ENCODE results near the gene GLOD4. TPM values are rescaled to one million over a fixed set of nuclear protein-coding genes. Genes with fewer than 3 reads are reported as not detected.

The GLOD4 gene
- total and polyA plus RNA-seq, 2 of the 4 experiments (the other 2 are of a cell fraction) = 26.3 to 36.7 TPM

GRCh38 chr17:814371-814770 lies 32.3 kb upstream of the GLOD4 start:
- Histone ChIP-seq H3K36me3 (ENCODE audit: control insufficient read depth, insufficient read depth, low read length) (peaks cover 64% of the 10 kb centered on the region), H4K5ac (ENCODE audit: low read depth, low read length) (no peak overlapping the region), H2BK120ac (ENCODE audit: low read depth, low read length) (no peak overlapping the region), H4K20me1 (ENCODE audit: insufficient read depth, low read length) (peaks cover 43% of the 10 kb centered on the region), H3K23ac (ENCODE audit: low read depth, low read length) (no peak overlapping the region), H3K14ac (replicated peaks; ENCODE audit: low read depth, low read length) (no peak overlapping the region), H2BK20ac (ENCODE audit: low read depth, low read length) (no peak overlapping the region), H3K9me3 (ENCODE audit: control insufficient read depth, insufficient read depth, low read length) (no peaks in the 10 kb centered on the region), H3K79me1 (ENCODE audit: low read depth in 1 of 2, low read length in 2 of 2) (peaks cover 12 to 29% of the 10 kb centered on the region in 2 experiments), H2AK9ac (replicated peaks; ENCODE audit: low read depth, low read length, poor library complexity) (peak overlapping the region; percentile 42), H3K4me2 (ENCODE audit: low read depth, low read length) (no peak overlapping the region), H3K27me3 (ENCODE audit: control insufficient read depth, insufficient read depth, low read length) (no peaks in the 10 kb centered on the region), H2AFZ (replicated peaks; ENCODE audit: low read length, poor library complexity) (peak overlapping the region; percentile 14), H3K4me3 (ENCODE audit: insufficient read depth, low read depth, low read length) (no peak overlapping the region), H4K8ac (ENCODE audit: low read depth in 2 of 2, low read length in 2 of 2) (no peak overlapping the region), H3K9me1 (ENCODE audit: insufficient read depth, low read length) (peaks cover 14% of the 10 kb centered on the region; the same call in 1 of the 2 replicates), H3K4me1 (ENCODE audit: control insufficient read depth, insufficient read depth, low read length) (no peaks in the 10 kb centered on the region), H3K27ac (ENCODE audit: insufficient read depth, low read length) (no peak overlapping the region), H3K9ac (ENCODE audit: low read depth, low read length) (no peak overlapping the region), H3K56ac (ENCODE audit: extremely low read depth, insufficient read depth, low read length) (no peak overlapping the region), H2AK5ac (ENCODE audit: low read depth, low read length) (no peak overlapping the region), H2BK15ac (ENCODE audit: low read depth, low read length) (no peak overlapping the region), H2BK5ac (ENCODE audit: low read depth, low read length, poor library complexity, severe bottlenecking) (no peak overlapping the region), H3K4ac (ENCODE audit: low read depth, low read length) (no peak overlapping the region), H3K18ac (ENCODE audit: low read depth, low read length) (no peak overlapping the region), H4K91ac (ENCODE audit: insufficient read depth, low read depth, low read length) (no peak overlapping the region)
- intact Hi-C loops (cut with micrococcal nuclease) = no loop called here
- in situ Hi-C loops (cut with MboI; ENCODE audit: low sequenced_read_pairs) = no loop called here
- dilution Hi-C loops (cut with HindIII; ENCODE audit: low sequenced_read_pairs, unreplicated experiment) = no loop called here
- WGBS, 2 experiments (ENCODE audit: extremely low coverage in 2 of 2, insufficient read length in 1 of 2) = 100% methylated on average over 4 of the region's 20 CpGs; no CpG with 5 or more reads in 1 of the 2 experiments
- no peak for TF ChIP-seq RAD21 (IDR thresholded peaks at IDR 0.05; ENCODE audit: low read length)
- no peak for TF ChIP-seq RFX5 (IDR thresholded peaks at IDR 0.05; ENCODE audit: low read depth, low read length)
- ChIA-PET POLR2A (ENCODE audit: unreplicated experiment) (no interaction called here), CTCF (interaction anchor here (0.6 kb wide), 1 partner anchor 165 kb away, joined by 3 read pairs; the partner anchor contains the start of gene NXN)
- DNase-seq = no peak
- 0 out of 2 replicates have a peak, but pooled peaks have one; percentile 6 for ATAC-seq (ENCODE audit: low read depth)
- BruUV-seq (replicated peaks) = no TSS peak

All from IMR-90 (cell line).